Measurements from ENCODE around the gene TGFBR3.
A peak's percentile ranks its signal among the peaks of the same experiment; 100 is the strongest.

TGFBR3 gene

DNA sequence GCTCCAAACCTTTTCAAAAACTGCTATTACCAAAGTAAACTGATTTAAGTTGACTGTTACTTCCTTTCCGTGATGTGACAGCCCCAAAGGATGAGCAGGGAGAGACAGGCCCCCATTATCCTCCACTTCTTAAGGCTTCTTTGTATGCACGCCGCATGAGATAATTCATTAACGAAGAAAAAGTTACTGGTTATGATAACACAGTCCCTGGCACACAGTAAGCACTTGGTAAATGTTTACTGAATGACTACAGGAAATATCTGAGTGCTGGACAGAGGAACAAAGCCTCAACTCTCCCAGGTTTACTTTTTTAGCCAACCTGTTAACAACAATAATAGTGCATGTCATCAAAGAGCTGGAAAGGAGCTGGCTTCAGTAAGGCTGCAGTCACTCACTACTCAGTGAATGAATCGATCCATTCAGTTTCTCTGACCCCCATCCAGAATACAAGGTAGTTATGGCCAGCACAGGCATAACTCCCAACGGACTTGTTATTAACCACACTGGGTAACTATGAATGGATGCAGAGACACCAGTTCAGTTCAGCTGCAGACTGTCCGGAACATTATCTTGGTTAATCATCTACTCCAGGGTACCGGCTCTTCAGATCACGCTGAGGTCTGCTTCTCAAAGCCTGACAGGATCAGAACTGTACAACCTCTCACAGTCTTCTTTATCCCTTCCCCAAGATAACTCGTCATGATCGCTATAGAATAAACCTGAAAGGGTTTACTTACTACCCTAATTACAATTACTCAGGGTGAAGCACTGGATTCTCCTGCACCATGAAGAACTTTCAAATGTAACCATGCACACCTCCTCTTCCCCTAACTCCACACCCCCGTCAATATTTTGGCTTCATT lies 58.3 kb downstream of the TGFBR3 start:
- no peak for DNase-seq

DNA sequence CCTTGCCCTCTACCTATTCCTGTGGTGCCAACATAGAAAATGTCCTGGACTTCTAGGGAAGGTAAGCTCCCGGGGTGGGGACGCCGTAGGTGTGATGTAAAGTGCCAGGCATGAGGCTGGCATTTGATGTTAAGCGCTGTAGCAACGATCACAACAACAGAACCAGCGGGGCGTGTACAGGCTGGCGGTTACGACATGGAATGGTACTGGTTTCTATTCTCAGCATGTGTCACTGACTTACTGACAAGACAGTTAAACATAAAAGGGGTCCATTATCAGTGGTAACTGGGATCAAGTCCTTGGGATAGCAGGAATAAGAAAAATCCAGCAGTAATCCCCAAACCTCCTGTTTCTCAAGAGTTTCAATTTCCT lies 58.9 kb downstream of the TGFBR3 start:
- DNase-seq = no peak

DNA sequence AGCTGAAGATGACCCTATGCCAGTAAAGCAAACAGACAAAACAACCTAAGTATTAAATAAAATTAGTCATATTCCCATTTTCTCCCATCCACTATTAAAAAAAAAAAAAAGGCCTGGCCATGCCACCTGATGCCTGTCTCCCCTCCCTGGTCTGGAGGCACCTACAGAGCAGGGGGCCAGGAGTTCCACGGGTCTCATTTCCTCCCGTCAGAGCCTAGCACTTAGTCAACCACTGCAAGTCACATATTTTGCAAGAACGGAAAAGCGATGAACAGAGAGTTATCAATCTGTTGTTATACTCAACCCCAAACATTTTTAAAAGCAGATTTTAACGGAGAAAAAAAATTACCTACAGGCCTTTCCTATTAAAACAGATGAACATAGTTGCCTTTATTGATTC lies 59.3 kb downstream of the TGFBR3 start:
- DNase-seq = no peak

DNA sequence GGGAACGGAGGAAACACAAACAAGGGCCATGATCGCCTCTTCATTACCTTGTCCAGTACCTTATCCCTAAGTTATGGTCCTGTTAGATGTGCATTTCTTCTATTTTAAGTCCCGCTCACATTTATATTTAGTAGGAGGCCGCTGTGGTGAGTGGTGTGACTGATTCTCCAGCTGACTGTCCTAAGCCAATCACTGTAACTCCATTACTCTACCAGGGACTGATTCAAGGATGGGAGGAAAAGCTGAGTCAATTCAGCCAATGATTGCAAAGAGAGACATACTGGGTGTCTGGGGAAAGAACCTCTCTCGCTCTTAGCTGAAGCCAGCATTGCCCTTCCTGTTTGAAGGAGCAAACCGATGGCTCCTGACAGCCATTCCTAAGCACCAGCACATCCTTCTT lies 59.7 kb downstream of the TGFBR3 start:
- DNase-seq = no peak

DNA sequence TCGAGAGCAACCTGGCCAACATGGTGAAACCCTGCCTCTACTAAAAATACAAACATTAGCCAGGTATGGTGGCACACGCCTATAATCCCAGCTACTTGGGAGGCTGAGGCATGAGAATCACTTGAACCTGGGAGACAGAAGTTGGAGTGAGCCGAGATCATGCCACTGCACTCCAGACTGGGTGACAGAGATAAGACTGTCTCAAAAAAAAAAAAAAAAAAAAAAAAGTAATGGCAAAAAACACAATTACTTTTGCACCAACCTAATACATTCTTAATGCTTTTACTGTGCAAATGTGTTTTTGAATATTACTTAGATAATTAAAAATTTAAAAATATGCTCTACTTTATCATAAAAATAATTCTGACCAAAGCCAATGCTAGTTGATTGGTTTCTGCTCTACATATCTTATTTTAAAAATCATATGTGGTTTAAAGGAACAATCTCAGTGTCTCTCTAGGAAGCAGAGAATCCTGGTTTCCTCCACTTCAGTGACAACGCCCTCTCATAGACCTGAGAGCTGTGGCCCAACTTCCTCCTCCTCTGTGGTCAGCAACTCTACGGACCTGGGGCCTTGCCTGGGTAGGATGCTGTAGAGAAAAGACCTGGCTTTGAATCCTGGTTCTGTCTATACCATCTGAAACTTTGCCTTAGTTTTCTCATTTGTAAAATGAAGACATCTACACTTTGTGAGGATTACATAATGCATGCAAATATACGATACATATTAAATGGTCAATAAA lies 64.7 kb downstream of the TGFBR3 start:
- DNase-seq = no peak

DNA sequence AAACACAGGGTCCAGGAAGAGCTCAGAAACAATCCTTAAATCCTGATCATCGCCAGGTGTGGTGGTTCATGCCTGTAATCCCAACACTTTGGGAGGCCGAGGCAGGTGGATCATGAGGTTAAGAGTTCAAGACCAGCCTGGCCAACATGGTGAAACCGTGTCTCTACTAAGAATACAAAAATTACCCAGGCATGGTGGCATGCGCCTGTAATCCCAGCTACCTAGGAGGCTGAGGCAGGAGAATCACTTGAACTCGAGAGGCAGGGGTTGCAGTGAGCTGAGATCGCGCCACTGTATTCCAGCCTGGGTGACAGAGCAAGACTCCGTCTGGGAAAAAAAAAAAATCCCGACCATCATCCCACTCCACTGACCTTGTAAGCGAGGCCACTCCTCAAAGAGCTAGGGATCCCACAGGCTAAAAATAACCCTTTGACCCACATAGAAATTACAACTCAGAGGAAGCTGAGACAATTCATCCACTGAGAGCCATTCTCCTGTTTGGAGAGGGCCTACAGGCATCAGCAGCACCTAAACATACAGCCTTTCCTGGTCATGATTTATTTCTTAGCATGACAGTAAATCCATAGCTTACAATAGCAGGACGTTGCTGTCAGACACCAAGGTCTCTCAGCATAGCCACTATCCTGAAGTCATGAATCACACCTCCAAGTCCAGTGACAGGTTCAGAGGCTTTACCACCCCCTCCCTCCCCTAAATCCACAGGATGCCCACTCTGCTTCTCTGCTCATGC lies 66.7 kb downstream of the TGFBR3 start:
- no peak for DNase-seq

DNA sequence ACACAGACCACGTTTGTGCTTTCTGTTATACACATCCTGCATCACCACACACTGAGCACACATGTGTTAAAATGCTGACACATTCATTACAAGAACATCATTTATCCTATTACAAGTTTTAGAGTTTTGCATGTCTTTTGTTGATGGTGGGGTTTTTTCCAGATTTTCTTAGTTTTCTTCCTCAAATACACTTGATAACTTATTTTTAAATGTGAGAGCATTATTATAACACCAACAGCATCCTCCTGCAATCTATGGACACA lies 67.3 kb downstream of the TGFBR3 start:
- no peak for DNase-seq

DNA sequence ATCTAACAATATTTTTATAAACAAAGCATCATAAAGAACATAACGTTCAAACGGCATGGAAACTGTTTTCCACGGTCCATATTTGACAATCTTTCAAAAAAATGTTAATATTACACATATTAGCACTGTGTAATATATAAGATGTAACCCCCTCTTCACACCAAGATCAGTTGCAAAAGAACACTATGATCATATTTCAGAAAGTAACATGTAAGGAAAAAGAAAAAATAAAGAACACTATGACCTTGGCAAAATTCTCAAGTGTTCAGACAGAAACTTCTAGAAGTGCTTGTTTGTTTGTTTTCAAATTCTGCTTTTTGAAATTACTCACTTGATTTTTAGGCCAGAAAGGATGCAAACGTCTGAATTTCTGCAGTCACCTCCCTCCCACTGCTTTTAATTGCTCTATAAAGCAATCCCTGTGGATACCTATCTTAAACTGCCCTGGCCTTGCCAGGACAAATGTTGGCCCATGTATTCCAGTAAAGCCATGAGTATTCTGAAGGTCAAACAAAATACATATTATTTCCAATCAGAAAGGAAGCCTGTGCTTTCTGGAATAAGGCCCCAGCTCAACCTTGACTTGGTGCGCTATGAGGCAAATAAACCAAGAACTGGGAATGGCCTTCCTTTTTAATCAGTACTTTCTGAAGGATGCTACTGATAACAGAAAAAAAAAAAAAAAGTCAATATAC lies 68.6 kb downstream of the TGFBR3 start:
- DNase-seq = no peak

DNA sequence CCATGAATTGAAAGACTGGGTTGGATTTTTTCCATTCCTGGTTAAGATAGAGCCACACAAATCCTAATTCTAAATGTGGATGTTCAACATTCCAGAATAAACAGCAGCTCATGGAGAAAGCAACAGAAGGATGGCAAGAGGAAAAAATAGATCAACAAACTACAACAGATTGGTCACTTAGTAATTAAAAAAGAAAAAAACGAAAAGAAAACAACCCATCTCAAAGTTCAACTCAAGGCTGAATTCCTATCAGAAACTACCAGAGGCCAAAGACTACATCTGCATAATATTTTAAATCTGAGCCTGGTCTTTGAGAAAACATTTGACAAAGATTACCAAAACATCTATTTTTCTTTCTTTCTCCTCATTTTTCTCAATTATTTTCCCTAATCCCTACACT lies 69.9 kb downstream of the TGFBR3 start:
- DNase-seq = no peak

DNA sequence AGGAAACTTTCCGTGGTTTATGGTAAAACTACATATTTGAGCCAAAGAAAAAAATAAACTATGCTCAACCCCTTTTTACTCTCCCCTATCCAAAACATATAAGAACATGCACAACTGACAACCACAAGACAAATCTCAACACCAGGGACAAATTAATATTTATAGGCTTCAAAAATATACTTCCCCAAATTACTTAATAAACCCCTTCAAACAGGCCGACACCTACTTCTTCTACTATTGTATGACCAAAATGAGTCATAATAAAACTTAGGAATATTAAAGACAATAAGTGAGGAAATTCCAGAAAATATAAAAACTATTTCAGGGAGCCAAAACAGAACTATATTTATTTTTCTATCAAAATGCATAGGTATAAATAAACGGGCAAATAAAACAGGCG lies 71.5 kb downstream of the TGFBR3 start:
- DNase-seq = no peak

DNA sequence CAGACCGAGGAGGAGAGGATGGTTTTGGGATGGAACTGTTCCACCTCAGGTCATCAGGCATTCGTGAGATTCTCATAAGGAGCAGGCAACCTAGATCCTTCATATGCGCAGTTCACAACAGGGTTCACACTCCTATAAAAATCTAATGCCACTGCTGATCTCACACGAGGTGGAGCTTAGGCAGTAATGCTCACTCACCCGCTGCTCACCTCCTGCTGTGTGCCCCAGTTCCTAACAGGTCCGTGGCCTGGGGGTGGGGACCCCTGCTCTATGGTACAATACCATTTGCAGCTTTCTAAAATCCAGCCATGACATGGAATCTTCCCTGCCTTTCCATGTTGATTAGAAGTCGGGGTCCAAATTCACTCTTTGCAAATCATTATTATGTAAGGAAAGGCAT lies 72.1 kb downstream of the TGFBR3 start:
- DNase-seq = no peak

DNA sequence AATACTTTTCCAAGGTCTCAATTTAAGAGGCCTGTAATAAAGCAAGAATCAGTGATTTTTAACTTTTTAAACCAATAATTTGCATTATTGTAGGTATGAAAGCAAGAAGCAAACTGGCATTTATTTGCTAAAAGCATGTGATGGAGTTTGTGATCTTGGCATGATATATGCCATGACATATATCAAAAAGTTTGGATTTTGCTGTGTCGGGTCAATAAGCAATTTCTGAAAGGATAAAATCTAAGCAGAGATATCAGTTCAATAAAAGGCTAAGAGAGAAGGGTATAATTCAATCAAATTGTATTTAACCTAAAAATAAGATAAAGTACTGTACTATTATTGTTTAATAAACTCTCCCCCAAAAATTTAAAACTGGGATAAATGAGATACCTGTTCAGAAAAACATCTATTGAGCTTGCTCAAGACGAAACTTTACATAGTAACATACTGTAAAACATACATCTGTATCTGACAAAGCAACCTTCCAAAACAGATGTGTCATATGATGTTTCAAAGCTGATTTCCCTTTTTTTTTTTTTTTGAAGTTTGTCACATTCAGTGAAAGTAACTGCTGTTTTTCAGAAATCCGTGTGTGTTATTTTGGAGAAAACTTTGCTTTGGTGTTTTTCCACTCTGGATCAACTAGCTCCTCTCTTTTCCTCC lies 74.5 kb downstream of the TGFBR3 start:
- no peak for DNase-seq

DNA sequence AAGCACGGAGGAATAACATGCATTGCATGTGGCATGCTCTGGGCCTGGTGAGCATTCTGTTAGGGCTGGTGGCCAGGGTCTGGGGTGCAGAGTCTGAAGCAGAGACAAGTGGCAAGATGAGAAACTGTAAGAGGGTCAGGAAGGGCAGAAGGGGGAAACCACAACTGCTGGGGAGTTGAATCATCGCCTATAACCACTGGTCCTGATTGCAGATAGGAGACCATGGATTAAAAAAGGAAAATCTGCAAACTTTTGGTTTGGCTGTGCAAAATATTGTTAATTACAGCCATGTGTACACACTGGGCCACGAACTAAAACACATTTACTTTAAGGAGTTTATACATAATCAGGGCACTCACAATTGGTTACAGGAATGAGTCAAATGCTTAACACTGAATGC lies 76.6 kb downstream of the TGFBR3 start:
- no peak for DNase-seq

DNA sequence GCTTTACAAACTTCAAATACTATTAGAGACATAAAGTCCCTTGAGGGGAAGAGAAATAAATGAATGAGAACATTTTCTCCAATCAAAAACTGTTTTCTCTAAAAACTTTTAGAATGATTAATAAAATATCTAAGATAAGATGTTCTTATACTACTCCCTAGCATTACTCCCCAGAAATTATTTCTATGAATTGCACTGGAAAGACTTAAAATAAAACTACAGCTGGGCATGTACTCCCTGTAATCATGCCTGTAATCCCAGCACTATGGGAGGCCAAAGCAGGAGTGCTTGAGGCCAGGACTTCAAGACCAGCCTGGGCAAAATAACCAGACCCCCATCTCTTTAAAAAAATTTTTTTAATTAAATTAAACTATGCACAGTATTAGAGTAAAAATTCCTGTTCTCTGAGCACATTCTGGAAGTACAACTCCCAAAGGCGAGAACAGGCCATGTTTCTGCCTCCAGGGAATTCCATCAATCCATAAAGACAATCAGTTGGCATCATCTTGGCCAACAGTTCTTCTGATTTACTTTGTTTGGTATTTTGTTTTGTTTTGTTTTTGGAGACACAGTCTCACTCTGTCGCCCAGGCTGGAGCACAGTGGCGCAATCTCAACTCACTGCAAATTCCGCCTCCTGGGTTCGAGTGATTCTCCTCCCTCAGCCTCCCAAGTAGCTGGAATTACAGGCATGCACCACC lies 77.9 kb downstream of the TGFBR3 start:
- DNase-seq = no peak

DNA sequence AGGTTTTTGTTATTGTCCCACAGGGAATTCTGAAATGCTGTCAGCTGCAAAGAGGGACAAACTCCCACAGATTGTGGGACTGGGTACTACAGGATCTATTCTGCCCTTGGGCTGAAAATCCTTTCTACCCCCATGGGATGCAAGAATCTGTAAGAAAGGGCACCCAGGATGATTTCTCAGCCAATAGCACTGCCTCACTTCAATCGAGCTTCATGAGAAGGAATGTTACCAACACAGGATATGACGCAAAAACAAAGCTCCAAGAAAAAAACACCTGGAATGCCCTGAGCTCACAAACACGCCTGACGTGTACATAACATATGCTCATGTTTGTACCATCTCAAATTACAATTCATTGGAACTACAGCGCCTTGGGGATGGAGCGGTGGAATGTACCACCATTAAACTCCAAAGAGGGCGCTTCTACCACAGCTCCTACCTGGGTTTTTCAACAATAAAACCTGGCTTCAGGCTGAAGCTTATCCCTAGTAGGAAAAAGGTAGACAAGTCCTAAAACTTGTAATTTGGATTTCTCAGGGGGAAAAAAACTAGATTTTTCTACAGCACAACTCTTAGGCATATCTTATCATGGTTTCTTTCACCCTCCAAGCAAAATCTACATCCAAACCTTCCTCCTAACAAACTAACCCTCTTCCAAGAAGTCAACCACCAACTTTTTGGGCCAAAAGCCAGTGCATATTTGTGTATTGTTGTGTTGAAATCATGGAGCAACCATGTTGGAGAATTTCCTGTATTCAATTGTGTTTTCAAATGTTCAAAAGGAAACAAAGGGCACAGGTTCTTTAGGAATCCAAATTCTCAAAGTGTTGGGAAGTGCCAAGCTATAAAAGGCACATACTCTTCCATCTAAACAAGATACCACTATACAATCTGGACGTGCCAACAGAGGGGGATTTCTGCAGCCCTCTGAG lies 78.9 kb downstream of the TGFBR3 start:
- no peak for DNase-seq

DNA sequence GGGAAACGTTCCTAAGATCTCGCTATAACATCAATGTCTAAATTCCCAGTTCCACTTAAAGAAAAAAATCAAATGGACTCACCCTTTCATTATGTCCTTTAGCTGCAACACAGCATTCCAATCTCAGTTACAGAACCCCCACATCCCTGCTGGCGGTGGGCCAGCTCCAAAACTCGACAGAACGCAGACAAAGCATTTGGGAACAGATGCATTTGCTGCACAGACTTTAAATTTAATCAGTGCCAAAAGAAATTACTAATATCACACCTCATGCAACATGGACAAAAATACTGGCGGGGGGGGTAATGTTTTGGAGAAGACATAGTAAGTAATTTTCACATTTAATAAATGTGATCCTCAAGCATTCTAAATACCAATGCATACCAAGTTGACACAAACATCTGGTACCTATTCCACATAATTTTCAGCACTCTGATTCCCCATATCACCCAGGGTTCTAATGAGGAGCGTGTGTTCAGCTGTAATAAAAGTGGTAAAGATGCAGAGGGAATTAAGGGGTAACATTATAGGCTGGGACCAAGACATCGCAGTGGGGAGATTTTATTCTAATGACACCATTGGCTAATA lies 79.7 kb downstream of the TGFBR3 start:
- peak in 2 of 56 donors; percentile 4 to 22 for DNase-seq

DNA sequence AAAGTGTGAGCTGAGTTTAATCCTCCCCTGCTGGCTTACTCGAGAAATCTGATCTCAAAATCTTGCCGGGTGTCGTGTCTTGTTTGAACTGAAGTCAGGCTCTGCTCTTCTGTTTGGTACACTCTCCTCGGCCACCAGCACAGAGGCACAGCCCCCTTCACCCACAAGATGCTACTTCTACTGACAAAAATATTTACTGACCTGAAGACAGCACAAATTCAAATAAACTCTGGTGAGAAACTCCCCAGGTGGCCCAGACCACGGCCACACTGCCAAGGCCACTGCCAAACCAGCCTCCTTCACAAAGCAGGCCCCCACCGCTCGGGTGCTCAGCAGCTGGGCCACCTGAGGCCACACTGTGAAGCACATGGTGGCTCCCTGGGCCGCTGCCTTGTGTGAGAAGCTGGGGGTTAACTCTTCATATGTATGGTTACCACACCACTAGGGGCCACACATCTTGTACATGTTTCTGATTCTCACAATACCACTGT lies 80.6 kb downstream of the TGFBR3 start:
- no peak for DNase-seq

DNA sequence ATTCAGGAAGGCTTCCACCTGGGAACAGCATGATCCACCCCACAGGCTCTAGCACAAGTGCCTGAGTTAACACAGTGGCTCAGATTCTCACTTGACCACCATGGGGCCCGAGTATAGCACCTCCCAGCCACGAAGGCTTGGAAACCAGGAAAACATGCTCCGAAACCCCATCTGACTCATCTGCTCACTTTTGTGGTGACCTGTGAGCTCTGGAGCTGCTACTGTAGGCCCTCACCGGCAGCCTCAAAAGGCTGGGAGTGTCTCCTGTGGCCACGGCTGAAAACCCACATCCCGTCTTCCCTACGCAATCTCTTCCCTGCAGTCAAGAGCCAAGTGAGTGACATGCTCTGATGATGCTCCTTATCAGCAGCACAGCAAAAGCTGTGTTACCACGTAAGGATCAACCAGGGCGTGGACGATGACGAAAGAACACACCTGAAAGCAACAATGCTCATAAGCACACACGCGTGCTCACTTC lies 81.4 kb downstream of the TGFBR3 start:
- no peak for DNase-seq
